ENCODE data around the gene AVL9. TPM values are rescaled to one million over a fixed set of nuclear protein-coding genes. Genes with fewer than 3 reads are reported as not detected.
"Not testable (repeated sequence)": the region's sequence is repeated elsewhere in the genome, so short reads cannot be mapped to it uniquely, and the experiment has no call there.

The AVL9 gene
- total RNA-seq, 1 experiment from 2014 or later, result 50.6 TPM

DNA sequence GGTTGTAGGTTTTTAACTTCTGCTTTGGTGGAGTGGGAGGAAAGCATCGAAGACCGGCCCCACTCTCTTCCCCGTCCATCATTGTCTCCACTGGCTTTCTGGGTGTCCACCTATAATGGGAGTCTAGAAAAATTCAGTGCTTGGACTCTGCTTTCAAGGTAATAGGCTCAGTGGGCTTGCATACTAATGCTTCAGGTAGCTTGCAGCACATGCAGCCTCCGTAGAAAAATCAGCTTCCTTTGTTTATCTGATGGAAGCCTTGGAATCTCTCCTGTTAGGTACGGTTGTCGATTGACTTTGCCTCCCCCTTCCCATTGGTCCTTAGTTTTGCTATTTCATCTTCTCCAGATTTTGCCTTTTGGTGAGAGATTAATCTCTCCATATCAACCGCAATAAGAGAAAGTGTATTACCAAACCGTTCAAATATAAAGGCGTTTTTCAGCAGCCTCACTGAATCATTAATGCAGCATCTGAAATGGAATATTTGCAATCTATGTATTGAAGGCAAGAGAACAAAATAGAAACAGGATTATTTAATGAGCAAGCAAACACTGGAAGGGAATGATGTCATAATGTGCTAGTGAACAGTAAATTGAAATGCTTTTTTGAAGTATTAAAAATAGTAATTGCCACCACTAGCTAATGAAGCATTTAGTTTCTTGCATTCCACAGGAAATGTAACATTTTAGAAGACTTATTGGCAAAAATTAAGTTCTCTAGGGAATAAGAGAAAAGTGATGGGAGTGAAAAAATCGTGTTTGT is 944 bp downstream of the AVL9 start:
- no peak for DNase-seq (ENCODE audit: low read depth)

GRCh38 chr7:32499755-32500154 is 4.5 kb downstream of the AVL9 start:
- DNase-seq (ENCODE audit: low read depth), result not testable (repeated sequence)

DNA sequence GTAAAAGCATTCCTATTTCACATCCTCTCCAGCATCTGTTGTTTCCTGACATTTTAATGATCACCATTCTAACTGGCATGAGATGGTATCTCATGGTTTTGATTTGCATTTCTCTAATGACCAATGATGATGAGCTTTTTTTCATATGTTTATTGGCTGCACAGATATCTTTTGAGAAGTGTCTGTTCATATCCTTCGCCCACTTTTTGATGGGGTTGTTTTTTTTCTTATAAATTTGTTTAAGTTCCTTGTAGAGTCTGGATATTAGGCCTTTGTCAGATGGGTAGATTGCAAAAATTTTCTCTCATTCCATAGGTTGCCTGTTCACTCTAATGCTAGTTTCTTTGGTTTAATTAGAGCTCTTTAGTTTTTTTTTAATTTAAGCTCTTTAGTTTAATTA is 4.9 kb downstream of the AVL9 start:
- not testable (repeated sequence) for DNase-seq (ENCODE audit: low read depth)

DNA sequence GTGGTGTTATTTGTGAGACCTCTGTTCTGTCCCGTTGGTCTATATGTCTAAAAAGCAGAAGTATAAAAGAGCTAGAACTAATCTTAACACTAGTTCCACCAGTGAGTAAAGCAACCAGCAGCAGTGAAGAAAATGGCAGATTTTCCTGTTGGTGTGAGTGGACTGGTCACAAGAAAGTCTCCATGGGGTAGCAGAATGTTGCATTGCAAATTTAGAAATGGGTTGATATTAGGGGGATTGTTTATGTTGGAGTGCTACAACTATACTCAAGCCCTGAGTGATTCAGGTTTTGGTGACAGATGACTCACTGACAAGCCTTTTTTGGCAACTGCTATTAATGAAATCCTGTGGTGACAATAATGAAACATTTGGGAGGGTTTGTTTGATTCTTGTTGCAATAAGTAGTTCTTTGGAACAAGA is 5.6 kb downstream of the AVL9 start:
- DNase-seq (ENCODE audit: low read depth), result peak; percentile 89

DNA sequence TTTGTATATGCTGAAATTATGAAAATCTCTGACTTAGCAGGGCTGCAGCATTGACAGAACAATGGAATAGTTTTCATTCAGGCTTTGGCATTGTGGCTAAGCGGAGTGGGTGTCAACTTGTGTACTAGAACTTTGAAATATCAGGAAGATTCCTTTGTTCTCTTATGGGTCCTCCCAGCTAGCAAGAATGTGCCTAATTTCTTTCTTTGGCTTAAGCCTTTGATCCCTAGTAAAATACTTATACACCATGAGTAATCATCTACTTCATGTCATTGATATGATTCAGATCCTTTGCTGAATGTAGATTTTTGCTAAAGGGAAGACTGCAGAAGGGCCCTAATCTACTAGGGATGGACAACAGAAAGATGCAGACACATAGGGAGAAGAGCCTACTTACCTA is 6.2 kb downstream of the AVL9 start:
- DNase-seq (ENCODE audit: low read depth), result peak; percentile 63

GRCh38 chr7:32502728-32503127 is 7.4 kb downstream of the AVL9 start:
- DNase-seq (ENCODE audit: low read depth), result no peak

DNA sequence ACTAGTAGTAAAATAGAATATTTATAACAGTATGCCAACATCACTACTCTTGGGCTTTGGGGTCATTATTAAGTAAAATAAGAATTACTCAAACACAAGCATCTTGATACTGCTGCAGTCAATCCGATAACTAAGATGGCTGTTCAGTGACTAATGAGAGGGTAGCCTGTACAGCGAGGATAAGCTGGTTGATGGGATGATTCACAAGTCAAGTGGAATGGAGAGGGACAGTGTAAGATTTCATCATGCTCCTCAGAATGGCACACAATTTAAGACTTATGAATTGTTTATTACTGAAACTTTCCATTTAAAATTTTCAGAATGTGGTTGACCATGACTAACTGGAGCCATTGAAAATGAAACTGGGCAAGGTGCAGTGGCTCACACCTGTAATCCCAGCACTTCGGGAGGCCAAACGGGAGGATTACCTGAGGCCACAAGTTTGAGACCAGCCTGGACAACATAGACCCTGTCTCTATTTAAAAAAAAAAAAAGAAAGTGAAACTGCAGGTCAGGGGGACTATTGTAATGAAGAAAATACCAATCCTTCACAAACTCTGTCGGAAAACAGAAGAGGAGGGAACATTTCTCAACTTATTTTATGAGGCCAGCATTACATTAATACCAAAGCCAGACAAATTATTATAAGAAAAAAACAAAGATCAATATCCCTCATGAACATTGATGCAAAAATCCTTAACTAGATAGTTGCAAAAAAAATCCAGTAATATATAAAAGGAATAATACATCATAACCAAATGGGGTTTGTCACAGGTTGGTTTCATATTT is 11.2 kb downstream of the AVL9 start:
- DNase-seq (ENCODE audit: low read depth), result peak; percentile 96

DNA sequence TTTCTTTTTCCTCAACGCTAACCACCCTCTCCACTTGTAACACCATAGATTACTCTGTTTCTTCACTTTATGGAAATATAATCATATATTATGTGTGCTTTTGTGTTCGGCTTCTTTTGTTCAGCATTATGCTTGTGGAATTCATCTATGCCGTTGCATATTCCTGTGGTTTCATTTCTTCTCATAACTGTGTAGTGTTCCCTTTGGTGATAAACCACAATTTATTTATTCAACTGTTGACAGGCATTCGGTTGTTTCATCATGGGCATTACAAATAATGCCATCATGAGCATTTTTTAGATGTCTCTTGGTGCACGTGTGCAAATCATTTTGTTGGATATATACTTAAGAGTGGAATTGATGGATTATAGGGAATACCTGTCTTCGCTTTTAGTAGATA is 12.1 kb downstream of the AVL9 start:
- peak; percentile 63 for DNase-seq (ENCODE audit: low read depth)

DNA sequence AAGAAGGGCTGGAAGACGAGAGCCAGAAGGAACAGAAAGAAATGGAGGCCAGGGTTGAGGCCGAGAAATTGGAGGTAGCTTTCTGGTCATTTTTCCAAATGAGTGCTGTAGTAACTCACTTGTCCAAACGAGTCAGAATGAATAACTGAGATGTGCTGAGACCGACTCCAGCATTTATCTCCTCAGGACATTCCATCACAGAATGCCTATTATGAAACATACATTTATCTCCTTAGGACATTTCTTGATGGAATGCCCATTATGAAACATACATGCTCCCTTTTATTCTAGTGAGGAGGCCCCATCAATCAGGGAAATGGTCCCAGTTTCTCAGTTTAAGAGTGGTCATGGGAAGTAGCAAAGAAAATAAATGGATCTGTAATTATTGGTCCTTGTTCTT is 16.5 kb downstream of the AVL9 start:
- DNase-seq (ENCODE audit: low read depth), result no peak

- no peak for DNase-seq (ENCODE audit: low read depth)
Observed at GRCh38 chr7:32513210-32513609, 17.9 kb downstream of the AVL9 start.

- no peak for DNase-seq (ENCODE audit: low read depth)
Observed at GRCh38 chr7:32515890-32516550, 20.7 kb downstream of the AVL9 start.

- DNase-seq (ENCODE audit: low read depth), result peak; percentile 37
Observed at GRCh38 chr7:32516551-32517100, 21.3 kb downstream of the AVL9 start.

DNA sequence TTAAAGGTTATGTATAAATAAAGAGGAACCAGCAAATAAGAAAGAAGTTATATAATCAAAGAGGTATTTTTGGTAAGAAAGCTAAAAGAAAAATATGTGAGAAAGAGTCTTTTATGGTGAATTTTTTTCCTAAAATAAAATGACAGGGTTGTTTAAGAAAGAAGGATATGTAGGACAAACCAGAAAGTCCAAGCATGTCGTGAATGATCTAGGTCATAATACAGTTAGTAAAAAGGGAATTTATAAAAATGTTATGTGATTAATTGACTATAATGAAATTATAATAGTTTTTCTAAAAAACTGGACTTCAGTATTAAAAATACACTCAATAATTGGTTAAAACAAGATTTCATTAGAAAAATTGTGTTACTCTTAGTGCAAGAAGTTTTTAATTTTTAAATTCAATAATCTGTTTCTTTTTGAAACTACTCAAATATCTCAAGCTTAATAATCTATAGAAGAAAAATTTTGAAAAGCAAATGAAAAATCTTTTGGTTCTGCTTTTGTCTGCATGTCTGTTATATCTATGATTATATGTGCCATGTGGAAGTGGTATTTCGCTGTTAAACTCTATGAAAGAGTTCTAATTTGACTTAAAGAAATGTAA is 23.3 kb downstream of the AVL9 start:
- peak; percentile 75 for DNase-seq (ENCODE audit: low read depth)

DNA sequence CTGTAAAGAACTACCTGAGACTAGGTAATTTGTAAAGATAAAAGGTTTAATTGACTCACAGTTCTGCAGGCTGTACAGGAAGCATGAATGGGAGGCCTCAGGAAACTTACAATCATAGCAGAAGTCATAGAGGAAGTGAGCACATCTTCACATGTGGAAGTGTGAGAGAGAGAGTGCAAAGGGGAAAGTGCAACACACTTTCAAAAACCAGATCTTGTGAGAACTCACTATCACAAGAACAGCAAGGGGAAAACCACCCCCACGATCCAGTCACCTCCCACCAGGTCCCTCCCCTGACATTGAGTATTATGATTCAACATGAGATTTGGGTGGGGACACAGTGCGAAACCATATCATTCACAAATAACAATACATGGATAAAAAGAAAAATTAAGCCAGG is 24.5 kb downstream of the AVL9 start:
- DNase-seq (ENCODE audit: low read depth), result no peak

DNA sequence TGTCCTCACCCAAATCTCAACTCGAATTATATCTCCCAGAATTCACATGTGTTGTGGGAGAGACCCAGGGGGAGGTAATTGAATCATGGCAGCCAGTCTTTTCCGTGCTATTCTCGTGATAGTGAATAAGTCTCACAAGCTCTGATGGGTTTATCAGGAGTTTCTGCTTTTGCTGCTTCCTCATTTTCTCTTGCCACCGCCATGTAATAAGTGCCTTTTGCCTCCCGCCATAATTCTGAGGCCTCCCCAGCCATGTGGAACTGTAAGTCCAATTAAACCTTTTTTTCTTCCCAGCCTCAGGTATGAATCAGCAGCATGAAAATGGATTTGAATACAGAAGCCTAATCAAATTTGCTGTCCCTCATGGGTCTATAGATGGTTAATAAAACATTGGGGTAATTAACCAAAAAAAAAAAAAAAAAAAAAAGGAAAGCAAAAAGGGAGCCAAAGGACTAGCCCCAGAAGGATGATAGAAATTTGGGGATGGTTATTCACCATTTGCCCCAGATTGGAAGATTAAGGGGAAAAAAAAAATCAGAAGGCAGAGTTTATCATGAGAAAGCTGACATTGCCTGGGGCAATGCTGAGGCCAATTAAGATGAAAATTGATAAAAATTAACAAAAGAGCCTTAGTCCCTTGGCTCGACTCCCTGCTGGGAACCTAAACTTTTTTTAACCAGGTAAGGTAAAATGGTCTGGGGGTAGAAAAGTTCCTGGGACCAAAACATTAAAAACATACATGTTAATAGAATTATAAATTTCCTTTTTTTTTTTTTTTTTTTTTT is 27.6 kb downstream of the AVL9 start:
- DNase-seq (ENCODE audit: low read depth), result peak; percentile 27

DNA sequence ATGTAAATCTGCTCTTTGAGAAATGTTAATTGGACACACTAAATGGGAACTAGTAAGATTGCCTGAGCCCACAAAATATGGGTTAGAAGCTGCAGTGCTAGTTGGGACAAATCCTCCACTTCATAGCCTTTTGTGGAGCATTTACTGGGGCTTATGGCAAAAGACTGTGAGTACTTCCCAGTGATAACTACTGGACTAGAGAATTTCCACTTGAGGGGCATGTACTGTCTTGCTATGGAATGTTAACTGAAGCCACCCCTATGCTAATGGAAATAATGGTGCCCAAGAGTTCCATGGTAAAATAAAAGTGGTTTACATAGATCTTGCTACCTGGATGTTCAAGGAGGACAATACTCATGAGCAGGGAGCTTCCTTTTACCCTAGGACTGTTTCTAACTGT is 29.3 kb downstream of the AVL9 start:
- DNase-seq (ENCODE audit: low read depth), result no peak

DNA sequence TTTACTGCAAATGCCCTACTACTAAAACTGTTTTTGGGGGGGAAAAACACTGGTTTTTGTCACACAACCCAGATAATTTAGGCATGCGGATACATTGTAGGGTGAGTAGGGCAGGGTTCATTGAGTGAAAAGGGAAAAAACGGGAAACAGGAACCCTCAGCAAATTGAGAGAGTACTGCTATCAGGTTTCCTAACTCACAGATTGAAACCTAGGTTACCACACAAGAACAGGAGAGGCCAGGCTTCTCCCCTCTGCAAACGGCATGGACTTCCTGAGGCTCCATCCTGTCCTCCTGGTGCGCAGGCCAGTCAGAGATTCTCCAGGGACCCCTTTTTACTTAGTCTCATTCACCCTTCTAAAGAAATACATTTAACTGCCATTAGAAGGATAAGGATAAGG is 30.6 kb downstream of the AVL9 start:
- DNase-seq (ENCODE audit: low read depth), result no peak

- no peak for DNase-seq (ENCODE audit: low read depth)
Observed at GRCh38 chr7:32531402-32531801, 36.1 kb downstream of the AVL9 start.

GRCh38 chr7:32532086-32532485 is 36.8 kb downstream of the AVL9 start:
- no peak for DNase-seq (ENCODE audit: low read depth)

- DNase-seq (ENCODE audit: low read depth), result no peak
Observed at GRCh38 chr7:32532716-32533115, 37.4 kb downstream of the AVL9 start.

All from M059J (cell line).